ENCODE data around the gene EDARADD.
"Not testable (repeated sequence)": the region's sequence is repeated elsewhere in the genome, so short reads cannot be mapped to it uniquely, and the experiment has no call there.

EDARADD gene

GRCh38 chr1:236393681-236394481, at the start of gene EDARADD:
Gene EDARADD, plus strand, starts transcription at chr1:236394286. Its CDS starts 159 bp downstream, at chr1:236394445.
- peak within 1 kb of the TSS; percentile 31 for H3K4me3 ChIP-seq (ENCODE audit: control insufficient read depth, low read depth, low read length)
- no peak for TF ChIP-seq CTCF (conservative IDR thresholded peaks at IDR 0.05; ENCODE audit: control insufficient read depth, insufficient read depth, low read depth, low read length)
- DNase-seq (ENCODE audit: low read depth) = peak; percentile 31

GRCh38 chr1:236345728-236346127, 48.4 kb upstream of the EDARADD start:
- peak; percentile 0 for TF ChIP-seq CTCF (conservative IDR thresholded peaks at IDR 0.05; ENCODE audit: control insufficient read depth, insufficient read depth, low read depth, low read length)
- no peak for DNase-seq (ENCODE audit: low read depth)

GRCh38 chr1:236348071-236348470, 46.0 kb upstream of the EDARADD start:
- TF ChIP-seq CTCF (conservative IDR thresholded peaks at IDR 0.05; ENCODE audit: control insufficient read depth, insufficient read depth, low read depth, low read length) = no peak
- no peak overlapping the region for H3K4me3 ChIP-seq (ENCODE audit: control insufficient read depth, low read depth, low read length)
- DNase-seq (ENCODE audit: low read depth) = no peak

More at GRCh38 chr1:236345728-236346127, 48.4 kb upstream of the EDARADD start:
- no peak overlapping the region for H3K4me3 ChIP-seq (ENCODE audit: control insufficient read depth, low read depth, low read length)

- TF ChIP-seq CTCF (conservative IDR thresholded peaks at IDR 0.05; ENCODE audit: control insufficient read depth, insufficient read depth, low read depth, low read length) = no peak
- H3K4me3 ChIP-seq (ENCODE audit: control insufficient read depth, low read depth, low read length) = no peak overlapping the region
- no peak for DNase-seq (ENCODE audit: low read depth)
These were observed 43.8 kb upstream of the EDARADD start for GRCh38 chr1:236350308-236350707.

GRCh38 chr1:236351875-236352573, 42.1 kb upstream of the EDARADD start:
- no peak for DNase-seq (ENCODE audit: low read depth)
- no peak overlapping the region for H3K4me3 ChIP-seq (ENCODE audit: control insufficient read depth, low read depth, low read length)
- TF ChIP-seq CTCF (conservative IDR thresholded peaks at IDR 0.05; ENCODE audit: control insufficient read depth, insufficient read depth, low read depth, low read length) = no peak

- DNase-seq (ENCODE audit: low read depth); H3K4me3 ChIP-seq (ENCODE audit: control insufficient read depth, low read depth, low read length): not testable (repeated sequence)
These were observed 41.3 kb upstream of the EDARADD start for GRCh38 chr1:236352747-236353146.

- H3K4me3 ChIP-seq (ENCODE audit: control insufficient read depth, low read depth, low read length) = no peak overlapping the region
- TF ChIP-seq CTCF (conservative IDR thresholded peaks at IDR 0.05; ENCODE audit: control insufficient read depth, insufficient read depth, low read depth, low read length) = no peak
These were observed 40.3 kb upstream of the EDARADD start for GRCh38 chr1:236353813-236354212.

More at GRCh38 chr1:236353813-236354212, 40.3 kb upstream of the EDARADD start:
- DNase-seq (ENCODE audit: low read depth) = no peak
